GM13976 (cell line): ENCODE measurements around the gene UBE2D3.

Source experiments
- DNase-seq: peaks from one replicate; pipeline ENCODE4 v3.0.0; 2012; ENCODE audit warnings: low spot score
- in situ Hi-C: fragments of 300-500 bp; cut with MboI; formaldehyde crosslinking; loops from one replicate; pipeline ENCODE4 v1.12.0; 2022; ENCODE audit warnings: low sequenced_read_pairs, mixed read lengths, inconsistent platforms; ENCODE audit not compliant: unreplicated experiment
- TF ChIP-seq, protein P1 (sequence below): IDR thresholded peaks from 2 replicates; pipeline ENCODE4 v1.5.1; 2012; ENCODE audit warnings: borderline replicate concordance, mild to moderate bottlenecking; ENCODE audit not compliant: insufficient read depth; ENCODE audit errors: extremely low read depth, missing control alignments, control extremely low read depth

Gene UBE2D3

DNA sequence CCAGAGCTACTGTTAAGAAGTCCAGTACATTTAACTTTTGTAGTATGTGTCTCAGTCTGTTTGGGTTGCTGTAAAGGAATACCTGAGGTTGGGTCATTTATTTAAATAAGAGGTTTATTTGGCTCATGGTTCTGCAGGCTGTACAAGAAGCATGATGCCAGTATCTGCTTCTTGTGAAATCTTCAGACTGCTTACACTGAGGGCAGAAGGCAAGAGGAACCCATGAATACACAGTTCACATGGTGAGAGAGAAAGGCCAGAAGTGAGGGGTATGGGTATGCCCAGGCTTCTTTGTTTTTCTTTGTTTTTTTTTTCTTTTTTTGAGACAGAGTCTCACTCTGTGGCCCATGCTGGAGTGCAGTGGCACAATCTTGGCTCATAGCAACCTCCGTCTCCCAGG lies 35.4 kb upstream of the UBE2D3 start:
- no peak for DNase-seq
- in situ Hi-C loops: no loop called here
- TF ChIP-seq, protein P1, sequence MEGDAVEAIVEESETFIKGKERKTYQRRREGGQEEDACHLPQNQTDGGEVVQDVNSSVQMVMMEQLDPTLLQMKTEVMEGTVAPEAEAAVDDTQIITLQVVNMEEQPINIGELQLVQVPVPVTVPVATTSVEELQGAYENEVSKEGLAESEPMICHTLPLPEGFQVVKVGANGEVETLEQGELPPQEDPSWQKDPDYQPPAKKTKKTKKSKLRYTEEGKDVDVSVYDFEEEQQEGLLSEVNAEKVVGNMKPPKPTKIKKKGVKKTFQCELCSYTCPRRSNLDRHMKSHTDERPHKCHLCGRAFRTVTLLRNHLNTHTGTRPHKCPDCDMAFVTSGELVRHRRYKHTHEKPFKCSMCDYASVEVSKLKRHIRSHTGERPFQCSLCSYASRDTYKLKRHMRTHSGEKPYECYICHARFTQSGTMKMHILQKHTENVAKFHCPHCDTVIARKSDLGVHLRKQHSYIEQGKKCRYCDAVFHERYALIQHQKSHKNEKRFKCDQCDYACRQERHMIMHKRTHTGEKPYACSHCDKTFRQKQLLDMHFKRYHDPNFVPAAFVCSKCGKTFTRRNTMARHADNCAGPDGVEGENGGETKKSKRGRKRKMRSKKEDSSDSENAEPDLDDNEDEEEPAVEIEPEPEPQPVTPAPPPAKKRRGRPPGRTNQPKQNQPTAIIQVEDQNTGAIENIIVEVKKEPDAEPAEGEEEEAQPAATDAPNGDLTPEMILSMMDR: no peak

DNA sequence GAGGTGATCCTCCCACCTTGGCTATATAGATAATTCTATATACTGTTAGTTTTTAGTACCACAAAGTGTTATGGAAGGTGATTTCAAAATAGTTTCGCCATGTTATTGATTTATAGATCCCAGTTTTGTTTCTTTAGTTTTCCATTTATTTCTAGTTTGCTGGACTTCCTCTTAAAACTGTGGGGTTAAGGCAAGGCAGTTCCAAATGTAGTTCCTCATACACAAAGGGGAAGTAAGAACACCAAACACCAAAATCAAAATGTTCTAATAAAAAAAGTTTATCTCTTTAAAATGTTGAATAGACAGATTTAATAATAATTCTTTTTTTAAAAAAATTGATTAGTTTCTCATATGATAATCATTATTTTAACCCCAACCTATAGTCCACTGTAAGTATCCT lies 34.7 kb upstream of the UBE2D3 start:
- in situ Hi-C loops: no loop called here
- DNase-seq: no peak
- TF ChIP-seq, protein P1: no peak

DNA sequence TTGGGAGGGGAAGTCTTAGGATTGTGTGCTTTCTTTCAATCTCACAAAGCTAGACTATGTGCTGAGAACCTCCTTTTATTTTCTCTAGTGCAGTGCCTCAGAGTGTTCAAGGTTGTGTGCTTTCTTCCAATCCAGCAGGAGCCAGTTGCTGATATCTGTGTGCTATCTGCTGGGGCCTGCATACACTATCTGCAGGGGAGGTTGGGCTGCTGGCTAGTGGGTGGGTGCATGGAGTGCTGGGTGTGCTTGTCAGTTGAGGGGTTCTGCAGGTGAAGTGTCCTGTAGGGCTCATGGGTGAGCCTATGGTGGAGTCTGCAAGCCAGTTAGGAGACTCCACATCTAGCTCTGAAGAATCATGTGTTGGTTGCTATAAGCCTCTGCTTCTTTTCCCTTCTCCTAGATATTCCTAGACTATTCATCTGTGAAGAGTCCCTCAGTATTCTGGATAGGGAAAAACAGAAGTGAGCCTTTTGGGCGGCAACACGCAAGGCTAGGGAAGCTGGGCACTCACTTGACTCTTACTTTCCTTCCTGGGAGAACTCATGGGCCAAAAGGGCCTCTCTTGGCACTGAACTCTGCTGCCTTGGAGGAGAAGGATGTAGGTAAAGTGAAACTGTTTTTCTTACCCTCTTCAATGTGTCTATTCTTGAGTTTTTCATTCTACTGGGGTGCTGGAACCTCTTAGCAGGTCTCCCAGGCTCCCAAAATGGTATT lies 33.4 kb upstream of the UBE2D3 start:
- TF ChIP-seq, protein P1: no peak
- in situ Hi-C loops: no loop called here
- no peak for DNase-seq

DNA sequence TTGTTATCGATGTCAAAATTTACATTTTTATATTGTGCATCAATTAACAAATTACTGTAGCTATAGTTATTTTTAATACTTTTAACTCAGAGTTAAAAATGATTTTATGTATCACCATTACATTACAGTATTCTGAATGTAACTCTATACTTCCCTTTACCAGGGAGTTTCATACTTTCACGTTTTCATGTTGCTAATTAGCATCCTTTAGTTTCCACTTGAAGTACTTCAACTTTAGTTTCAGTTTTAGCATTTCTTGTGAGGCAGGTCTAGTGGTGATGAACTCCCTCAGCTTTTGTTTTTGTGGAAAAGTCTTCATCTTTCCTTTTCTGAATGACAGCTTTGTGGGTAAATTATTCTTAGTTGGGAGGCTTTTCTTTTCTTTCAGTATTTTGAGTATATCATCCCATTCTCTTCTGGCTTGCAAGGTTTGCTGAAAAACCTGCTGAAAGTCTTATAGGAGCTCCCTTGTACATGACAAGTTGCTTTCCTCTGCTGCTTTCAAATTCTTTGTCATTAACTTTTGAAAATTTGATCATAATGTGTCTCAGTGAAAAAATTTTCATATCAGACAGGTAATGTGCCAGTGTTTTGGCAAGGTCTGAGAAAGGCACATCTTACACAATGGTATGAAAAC lies 31.6 kb upstream of the UBE2D3 start:
- no peak for DNase-seq
- in situ Hi-C loops: no loop called here
- TF ChIP-seq, protein P1: no peak

DNA sequence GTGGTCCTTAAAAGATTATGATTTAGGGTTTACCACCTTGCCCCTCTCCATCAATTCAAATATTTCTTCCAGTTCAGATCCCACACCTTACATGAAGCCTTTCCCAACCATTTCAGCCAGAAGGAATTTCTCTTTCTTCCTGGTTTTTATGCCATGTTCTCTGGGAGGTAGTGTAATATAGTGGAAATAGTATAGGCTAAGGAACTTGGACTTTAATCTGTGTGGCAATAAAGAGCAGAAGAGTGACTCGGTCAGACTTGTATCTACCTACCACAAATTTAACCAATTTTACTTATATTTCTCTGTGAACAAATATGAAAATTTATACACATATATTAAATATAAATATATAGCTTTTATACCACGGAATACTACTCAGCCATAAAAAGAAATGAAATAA lies 23.0 kb upstream of the UBE2D3 start:
- TF ChIP-seq, protein P1: no peak
- in situ Hi-C loops: no loop called here
- no peak for DNase-seq

DNA sequence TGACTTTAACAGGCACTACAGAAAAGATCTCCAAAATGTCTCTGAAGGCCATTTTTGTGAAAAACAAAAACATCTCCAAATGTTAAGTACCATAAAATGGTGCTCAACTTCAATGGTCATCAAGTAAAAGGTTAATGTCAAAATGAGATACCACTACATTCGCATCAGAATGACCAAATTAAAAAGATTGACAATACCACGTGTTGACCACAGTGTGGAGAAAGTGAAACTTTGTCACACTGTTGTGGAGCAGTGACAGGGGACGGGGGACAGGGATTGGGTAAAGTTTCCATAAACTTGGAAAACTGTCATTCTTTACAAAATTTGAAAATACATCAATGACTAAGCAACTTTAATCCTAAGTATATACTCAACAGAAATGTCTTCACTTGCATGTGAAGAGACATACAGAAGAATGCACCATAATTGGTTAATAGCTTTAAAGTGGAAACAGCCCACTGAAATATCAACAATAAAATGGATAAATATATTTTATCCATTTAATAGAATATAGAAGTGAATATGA lies 22.3 kb upstream of the UBE2D3 start:
- in situ Hi-C loops: no loop called here
- TF ChIP-seq, protein P1: no peak
- DNase-seq: no peak
